HEK293 (cell line): ENCODE data around the gene AGGF1.
"Not testable (repeated sequence)": the region's sequence is repeated elsewhere in the genome, so short reads cannot be mapped to it uniquely, and the experiment has no call there.

Experiments used
- CTCF ChIP-seq: fragments of 450-650 bp; formaldehyde crosslinking; IDR thresholded peaks from 2 replicates; pipeline ENCODE4 v1.5.1; 2016; ENCODE audit warnings: missing biosample characterization, missing genetic modification characterization
- HOXA7 ChIP-seq: sonication (generic); formaldehyde crosslinking; IDR thresholded peaks from 2 replicates; pipeline ENCODE4 v1.8.1; 2022; ENCODE audit warnings: missing genetic modification reagents, borderline replicate concordance
- MEIS1 ChIP-seq: sonication (generic); formaldehyde crosslinking; IDR thresholded peaks from 2 replicates; pipeline ENCODE4 v1.8.1; 2022; ENCODE audit warnings: missing genetic modification reagents, mild to moderate bottlenecking, borderline replicate concordance
- REST ChIP-seq: fragments of 450-650 bp; formaldehyde crosslinking; IDR thresholded peaks from 2 replicates; pipeline ENCODE4 v1.5.1; 2016; ENCODE audit warnings: missing biosample characterization, missing genetic modification characterization
- ZBTB1 ChIP-seq: fragments of 450-650 bp; formaldehyde crosslinking; IDR thresholded peaks from 2 replicates; pipeline ENCODE4 v1.5.1; 2016; ENCODE audit warnings: missing biosample characterization, missing genetic modification characterization
- ZBTB6 ChIP-seq: fragments of 450-650 bp; formaldehyde crosslinking; IDR thresholded peaks from 2 replicates; pipeline ENCODE4 v1.5.1; 2017; ENCODE audit warnings: missing biosample characterization, missing genetic modification characterization
- ZNF121 ChIP-seq: fragments of 450-650 bp; formaldehyde crosslinking; IDR thresholded peaks from 2 replicates; pipeline ENCODE4 v1.5.1; 2016; ENCODE audit warnings: missing biosample characterization, missing genetic modification characterization
- ZNF274 ChIP-seq, 2 experiments: fragments of 200-500 bp in 1 of 2; fragments of 450-650 bp in 1 of 2; sonication (Bioruptor generic) in 1 of 2; formaldehyde crosslinking in 1 of 2; IDR thresholded peaks; 2 replicates each; pipeline versions ENCODE4 v1.5.1 to v1.6.1; 2014 to 2016; ENCODE audit warnings: borderline replicate concordance in 1 of 2, inconsistent platforms in 1 of 2, low read length in 1 of 2, missing biosample characterization in 1 of 2, missing genetic modification characterization in 1 of 2
- ZNF416 ChIP-seq: fragments of 450-650 bp; formaldehyde crosslinking; IDR thresholded peaks from 2 replicates; pipeline ENCODE4 v1.5.1; 2016; ENCODE audit warnings: missing biosample characterization, missing genetic modification characterization
- ZNF449 ChIP-seq: fragments of 450-650 bp; formaldehyde crosslinking; IDR thresholded peaks from 2 replicates; pipeline ENCODE4 v1.5.1; 2017; ENCODE audit warnings: missing biosample characterization, mild to moderate bottlenecking, missing genetic modification characterization, moderate library complexity
- ZNF654 ChIP-seq: fragments of 450-650 bp; formaldehyde crosslinking; IDR thresholded peaks from 2 replicates; pipeline ENCODE4 v1.5.1; 2016; ENCODE audit warnings: low read depth, missing biosample characterization, missing genetic modification characterization
- TF ChIP-seq, protein P1 (sequence below): fragments of 450-650 bp; formaldehyde crosslinking; IDR thresholded peaks from 2 replicates; pipeline ENCODE4 v1.5.0; 2017; ENCODE audit warnings: missing biosample characterization, missing genetic modification characterization, borderline replicate concordance

- TF ChIP-seq HOXA7; ZBTB1 (tag by site-specific recombination); CTCF (tag by site-specific recombination); ZNF654 (tag by site-specific recombination); ZNF274 (IDR thresholded peaks at IDR 0.05; ENCODE audit: low read length); ZNF274 (tag by site-specific recombination; IDR thresholded peaks at IDR 0.05; ENCODE audit: borderline replicate concordance); MEIS1 (CRISPR knock-in tag); REST (tag by site-specific recombination); ZBTB6 (tag by site-specific recombination); ZNF121 (tag by site-specific recombination); ZNF416 (tag by site-specific recombination); ZNF449: not testable (repeated sequence)
- TF ChIP-seq, protein P1, sequence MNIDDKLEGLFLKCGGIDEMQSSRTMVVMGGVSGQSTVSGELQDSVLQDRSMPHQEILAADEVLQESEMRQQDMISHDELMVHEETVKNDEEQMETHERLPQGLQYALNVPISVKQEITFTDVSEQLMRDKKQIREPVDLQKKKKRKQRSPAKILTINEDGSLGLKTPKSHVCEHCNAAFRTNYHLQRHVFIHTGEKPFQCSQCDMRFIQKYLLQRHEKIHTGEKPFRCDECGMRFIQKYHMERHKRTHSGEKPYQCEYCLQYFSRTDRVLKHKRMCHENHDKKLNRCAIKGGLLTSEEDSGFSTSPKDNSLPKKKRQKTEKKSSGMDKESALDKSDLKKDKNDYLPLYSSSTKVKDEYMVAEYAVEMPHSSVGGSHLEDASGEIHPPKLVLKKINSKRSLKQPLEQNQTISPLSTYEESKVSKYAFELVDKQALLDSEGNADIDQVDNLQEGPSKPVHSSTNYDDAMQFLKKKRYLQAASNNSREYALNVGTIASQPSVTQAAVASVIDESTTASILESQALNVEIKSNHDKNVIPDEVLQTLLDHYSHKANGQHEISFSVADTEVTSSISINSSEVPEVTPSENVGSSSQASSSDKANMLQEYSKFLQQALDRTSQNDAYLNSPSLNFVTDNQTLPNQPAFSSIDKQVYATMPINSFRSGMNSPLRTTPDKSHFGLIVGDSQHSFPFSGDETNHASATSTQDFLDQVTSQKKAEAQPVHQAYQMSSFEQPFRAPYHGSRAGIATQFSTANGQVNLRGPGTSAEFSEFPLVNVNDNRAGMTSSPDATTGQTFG (tag by site-specific recombination): not testable (repeated sequence)
These were observed 32.0 kb upstream of the AGGF1 start for GRCh38 chr5:76998251-76998650.
